ENCODE data around the gene COL27A1.

The COL27A1 gene

GRCh38 chr9:114247491-114247890 is 92.2 kb downstream of the COL27A1 start:
- Histone ChIP-seq H3K4ac (ENCODE audit: low read depth, low read length) (no peak overlapping the region), H2BK12ac (ENCODE audit: low read length) (no peak overlapping the region), H4K91ac (ENCODE audit: low read depth, low read length) (no peak overlapping the region), H2AFZ (ENCODE audit: insufficient read depth, low read length, poor library complexity) (no peak overlapping the region), H2BK5ac (ENCODE audit: low read depth, low read length, poor library complexity) (no peak overlapping the region), H3K79me2 (ENCODE audit: control insufficient read depth, insufficient read depth, low read length, poor library complexity) (no peaks in the 10 kb centered on the region), H3K79me1 (ENCODE audit: low read length) (no peaks in the 10 kb centered on the region), H3K27ac (ENCODE audit: low read depth, low read length) (no peak overlapping the region), H3K9me3 (ENCODE audit: insufficient read depth, low read depth, low read length) (no peaks in the 10 kb centered on the region), H3K14ac (ENCODE audit: low read length) (no peak overlapping the region), H3K4me1 (ENCODE audit: control insufficient read depth in 1 of 2, insufficient read depth in 2 of 2, low read length in 2 of 2) (no peaks in the 10 kb centered on the region), H3K27me3 (ENCODE audit: insufficient read depth, low read length) (no peaks in the 10 kb centered on the region), H3K23ac (ENCODE audit: low read length) (no peak overlapping the region), H3K4me3 (ENCODE audit: low read depth, low read length) (no peak overlapping the region), H2AK5ac (ENCODE audit: low read length) (no peak overlapping the region), H3K9ac (ENCODE audit: low read length) (no peak overlapping the region), H2BK120ac (ENCODE audit: insufficient read depth, low read length, poor library complexity) (no peak overlapping the region), H4K8ac (ENCODE audit: low read depth, low read length) (no peak overlapping the region), H3K36me3 (ENCODE audit: control insufficient read depth in 1 of 2, insufficient read depth in 2 of 2, low read length in 2 of 2) (peaks cover 29 to 47% of the 10 kb centered on the region in 2 experiments), H3K18ac (ENCODE audit: low read length) (no peak overlapping the region), H3K4me2 (ENCODE audit: low read length) (no peak overlapping the region), H4K12ac (ENCODE audit: low read depth, low read length) (no peak overlapping the region)
- DNase-seq: no peak
- no CpG with 5 or more reads among the region's 5 CpGs for WGBS (ENCODE audit: extremely low coverage, insufficient coverage, insufficient read length)

- Histone ChIP-seq H3K27me3 (ENCODE audit: insufficient read depth, low read length) (no peaks in the 10 kb centered on the region), H2AK5ac (ENCODE audit: low read length) (no peak overlapping the region), H3K9me3 (ENCODE audit: insufficient read depth, low read depth, low read length) (no peaks in the 10 kb centered on the region), H3K27ac (ENCODE audit: low read depth, low read length) (no peak overlapping the region), H2BK5ac (ENCODE audit: low read depth, low read length, poor library complexity) (no peak overlapping the region), H3K4me2 (ENCODE audit: low read length) (no peak overlapping the region), H3K4me3 (ENCODE audit: low read depth, low read length) (no peak overlapping the region), H3K18ac (ENCODE audit: low read length) (no peak overlapping the region), H3K9ac (ENCODE audit: low read length) (no peak overlapping the region), H4K8ac (ENCODE audit: low read depth, low read length) (no peak overlapping the region), H2BK12ac (ENCODE audit: low read length) (no peak overlapping the region), H4K12ac (ENCODE audit: low read depth, low read length) (no peak overlapping the region), H3K4me1 (ENCODE audit: control insufficient read depth in 1 of 2, insufficient read depth in 2 of 2, low read length in 2 of 2) (no peaks in the 10 kb centered on the region), H3K14ac (ENCODE audit: low read length) (no peak overlapping the region), H3K4ac (ENCODE audit: low read depth, low read length) (no peak overlapping the region), H3K36me3 (ENCODE audit: control insufficient read depth in 1 of 2, insufficient read depth in 2 of 2, low read length in 2 of 2) (peaks cover 26 to 46% of the 10 kb centered on the region in 2 experiments), H3K79me2 (ENCODE audit: control insufficient read depth, insufficient read depth, low read length, poor library complexity) (no peaks in the 10 kb centered on the region), H2BK120ac (ENCODE audit: insufficient read depth, low read length, poor library complexity) (no peak overlapping the region), H4K91ac (ENCODE audit: low read depth, low read length) (no peak overlapping the region), H3K79me1 (ENCODE audit: low read length) (no peaks in the 10 kb centered on the region), H3K23ac (ENCODE audit: low read length) (no peak overlapping the region), H2AFZ (ENCODE audit: insufficient read depth, low read length, poor library complexity) (no peak overlapping the region)
- no peak for DNase-seq
- WGBS (ENCODE audit: extremely low coverage, insufficient coverage, insufficient read length): no CpG with 5 or more reads among the region's 11 CpGs
Observed at GRCh38 chr9:114248299-114248707, 93.0 kb downstream of the COL27A1 start.

GRCh38 chr9:114249424-114250234 is 94.3 kb downstream of the COL27A1 start:
- Histone ChIP-seq H3K9ac (ENCODE audit: low read length) (no peak overlapping the region), H3K79me1 (ENCODE audit: low read length) (no peaks in the 10 kb centered on the region), H2BK12ac (ENCODE audit: low read length) (no peak overlapping the region), H3K4me2 (ENCODE audit: low read length) (no peak overlapping the region), H3K23ac (ENCODE audit: low read length) (no peak overlapping the region), H4K91ac (ENCODE audit: low read depth, low read length) (no peak overlapping the region), H3K9me3 (ENCODE audit: insufficient read depth, low read depth, low read length) (no peaks in the 10 kb centered on the region), H2BK120ac (ENCODE audit: insufficient read depth, low read length, poor library complexity) (no peak overlapping the region), H3K4me3 (ENCODE audit: low read depth, low read length) (no peak overlapping the region), H3K79me2 (ENCODE audit: control insufficient read depth, insufficient read depth, low read length, poor library complexity) (no peaks in the 10 kb centered on the region), H4K12ac (ENCODE audit: low read depth, low read length) (no peak overlapping the region), H3K27me3 (ENCODE audit: insufficient read depth, low read length) (no peaks in the 10 kb centered on the region), H2AK5ac (ENCODE audit: low read length) (no peak overlapping the region), H3K18ac (ENCODE audit: low read length) (no peak overlapping the region), H2BK5ac (ENCODE audit: low read depth, low read length, poor library complexity) (no peak overlapping the region), H3K36me3 (ENCODE audit: control insufficient read depth in 1 of 2, insufficient read depth in 2 of 2, low read length in 2 of 2) (peaks cover 29 to 46% of the 10 kb centered on the region in 2 experiments), H3K4ac (ENCODE audit: low read depth, low read length) (no peak overlapping the region), H4K8ac (ENCODE audit: low read depth, low read length) (no peak overlapping the region), H3K27ac (ENCODE audit: low read depth, low read length) (no peak overlapping the region), H3K4me1 (ENCODE audit: control insufficient read depth in 1 of 2, insufficient read depth in 2 of 2, low read length in 2 of 2) (no peaks in the 10 kb centered on the region), H2AFZ (ENCODE audit: insufficient read depth, low read length, poor library complexity) (no peak overlapping the region), H3K14ac (ENCODE audit: low read length) (no peak overlapping the region)
- DNase-seq: no peak
- WGBS (ENCODE audit: extremely low coverage, insufficient coverage, insufficient read length): no CpG with 5 or more reads among the region's 21 CpGs

- no peaks in the 10 kb centered on the region for H3K79me1 ChIP-seq (ENCODE audit: low read length)
- DNase-seq: no peak
- H3K4ac ChIP-seq (ENCODE audit: low read depth, low read length): no peak overlapping the region
- no peaks in the 10 kb centered on the region for H3K9me3 ChIP-seq (ENCODE audit: insufficient read depth, low read depth, low read length)
- H2BK12ac ChIP-seq (ENCODE audit: low read length): no peak overlapping the region
- no peak overlapping the region for H2BK120ac ChIP-seq (ENCODE audit: insufficient read depth, low read length, poor library complexity)
- H3K9ac ChIP-seq (ENCODE audit: low read length): no peak overlapping the region
- H3K4me2 ChIP-seq (ENCODE audit: low read length): no peak overlapping the region
- H3K4me3 ChIP-seq (ENCODE audit: low read depth, low read length): no peak overlapping the region
- no peak overlapping the region for H3K18ac ChIP-seq (ENCODE audit: low read length)
- no CpG with 5 or more reads among the region's 13 CpGs for WGBS (ENCODE audit: extremely low coverage, insufficient coverage, insufficient read length)
- no peaks in the 10 kb centered on the region for H3K4me1 ChIP-seq (ENCODE audit: control insufficient read depth in 1 of 2, insufficient read depth in 2 of 2, low read length in 2 of 2)
- H2BK5ac ChIP-seq (ENCODE audit: low read depth, low read length, poor library complexity): no peak overlapping the region
- H4K91ac ChIP-seq (ENCODE audit: low read depth, low read length): no peak overlapping the region
- no peak overlapping the region for H2AK5ac ChIP-seq (ENCODE audit: low read length)
- no peaks in the 10 kb centered on the region for H3K79me2 ChIP-seq (ENCODE audit: control insufficient read depth, insufficient read depth, low read length, poor library complexity)
- H3K36me3 ChIP-seq (ENCODE audit: control insufficient read depth in 1 of 2, insufficient read depth in 2 of 2, low read length in 2 of 2): peaks cover 29 to 51% of the 10 kb centered on the region in 2 experiments
- H3K23ac ChIP-seq (ENCODE audit: low read length): no peak overlapping the region
- no peak overlapping the region for H4K12ac ChIP-seq (ENCODE audit: low read depth, low read length)
- H3K27me3 ChIP-seq (ENCODE audit: insufficient read depth, low read length): no peaks in the 10 kb centered on the region
- no peak overlapping the region for H3K27ac ChIP-seq (ENCODE audit: low read depth, low read length)
- no peak overlapping the region for H3K14ac ChIP-seq (ENCODE audit: low read length)
- H4K8ac ChIP-seq (ENCODE audit: low read depth, low read length): no peak overlapping the region
- no peak overlapping the region for H2AFZ ChIP-seq (ENCODE audit: insufficient read depth, low read length, poor library complexity)
Observed at GRCh38 chr9:114250235-114250568, 94.9 kb downstream of the COL27A1 start.

All from trophoblast cell (in vitro differentiated cells and primary cell).